ENCODE data around the gene CAND2. TPM values are rescaled to one million over a fixed set of nuclear protein-coding genes. Genes with fewer than 3 reads are reported as not detected.
"Not testable (repeated sequence)": the region's sequence is repeated elsewhere in the genome, so short reads cannot be mapped to it uniquely, and the experiment has no call there.

CAND2 gene
- total RNA-seq, 1 donor from 2014 or later, result 76.2 TPM

DNA sequence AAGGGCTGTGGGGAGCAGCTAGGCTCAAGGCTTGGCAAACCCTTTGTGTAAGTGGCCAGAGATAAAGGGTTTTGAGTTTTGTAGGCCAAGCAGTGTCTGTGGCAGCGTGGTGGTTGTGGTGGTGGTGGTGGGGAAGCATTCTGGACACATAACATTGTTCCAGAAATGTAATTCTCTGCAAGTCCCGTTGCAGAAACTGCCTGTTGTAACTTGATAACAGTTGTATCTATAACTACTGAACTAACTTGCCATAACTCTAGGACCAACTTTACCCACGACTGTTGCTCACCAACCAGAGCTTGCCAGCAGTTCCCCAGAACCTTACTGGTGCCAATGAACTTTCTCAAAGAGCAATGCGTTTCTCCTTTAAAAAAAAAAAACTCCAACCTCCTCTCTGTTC, 19.3 kb upstream of the CAND2 start:
- H3K4me3 ChIP-seq, result no peak overlapping the region
- no peak for DNase-seq
- H3K27ac ChIP-seq (replicated peaks), result no peak overlapping the region
- H3K36me3 ChIP-seq, result no peaks in the 10 kb centered on the region
- no peaks in the 10 kb centered on the region for H3K27me3 ChIP-seq (ENCODE audit: low read depth)
- no peaks in the 10 kb centered on the region for H3K9me3 ChIP-seq (replicated peaks)
- intact Hi-C loops (cut with micrococcal nuclease), result no loop called here
- TF ChIP-seq, protein P1, sequence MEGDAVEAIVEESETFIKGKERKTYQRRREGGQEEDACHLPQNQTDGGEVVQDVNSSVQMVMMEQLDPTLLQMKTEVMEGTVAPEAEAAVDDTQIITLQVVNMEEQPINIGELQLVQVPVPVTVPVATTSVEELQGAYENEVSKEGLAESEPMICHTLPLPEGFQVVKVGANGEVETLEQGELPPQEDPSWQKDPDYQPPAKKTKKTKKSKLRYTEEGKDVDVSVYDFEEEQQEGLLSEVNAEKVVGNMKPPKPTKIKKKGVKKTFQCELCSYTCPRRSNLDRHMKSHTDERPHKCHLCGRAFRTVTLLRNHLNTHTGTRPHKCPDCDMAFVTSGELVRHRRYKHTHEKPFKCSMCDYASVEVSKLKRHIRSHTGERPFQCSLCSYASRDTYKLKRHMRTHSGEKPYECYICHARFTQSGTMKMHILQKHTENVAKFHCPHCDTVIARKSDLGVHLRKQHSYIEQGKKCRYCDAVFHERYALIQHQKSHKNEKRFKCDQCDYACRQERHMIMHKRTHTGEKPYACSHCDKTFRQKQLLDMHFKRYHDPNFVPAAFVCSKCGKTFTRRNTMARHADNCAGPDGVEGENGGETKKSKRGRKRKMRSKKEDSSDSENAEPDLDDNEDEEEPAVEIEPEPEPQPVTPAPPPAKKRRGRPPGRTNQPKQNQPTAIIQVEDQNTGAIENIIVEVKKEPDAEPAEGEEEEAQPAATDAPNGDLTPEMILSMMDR (IDR thresholded peaks at IDR 0.05; ENCODE audit: borderline replicate concordance), result no peak
- H3K4me1 ChIP-seq, result peaks cover 2% of the 10 kb centered on the region

DNA sequence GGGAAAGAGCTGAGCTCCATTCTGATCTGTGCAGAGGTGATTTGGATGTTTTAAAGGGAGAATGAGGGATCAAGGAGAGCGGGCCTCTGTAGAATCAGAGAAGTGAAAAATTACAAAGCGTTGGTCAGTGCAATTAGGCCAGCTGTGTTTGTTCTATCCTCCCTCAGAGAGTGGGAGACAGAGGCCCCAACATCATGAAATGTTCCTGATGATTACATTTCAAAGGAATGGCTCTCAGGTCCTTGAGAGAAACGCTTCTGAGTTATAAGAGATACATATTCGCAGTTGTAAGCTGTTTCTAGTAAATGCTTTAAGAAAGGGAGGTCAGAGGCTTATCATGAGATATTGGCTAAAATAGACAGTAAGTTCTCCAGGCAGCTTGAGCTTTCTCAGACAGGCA, 15.7 kb upstream of the CAND2 start:
- DNase-seq, result no peak
- Histone ChIP-seq H3K27me3 (ENCODE audit: low read depth) (no peaks in the 10 kb centered on the region), H3K4me3 (no peak overlapping the region), H3K9me3 (replicated peaks) (no peaks in the 10 kb centered on the region), H3K27ac (replicated peaks) (no peak overlapping the region), H3K36me3 (no peaks in the 10 kb centered on the region), H3K4me1 (peaks cover 7% of the 10 kb centered on the region)
- intact Hi-C loops (cut with micrococcal nuclease), result no loop called here
- TF ChIP-seq, protein P1 (IDR thresholded peaks at IDR 0.05; ENCODE audit: borderline replicate concordance), result no peak

DNA sequence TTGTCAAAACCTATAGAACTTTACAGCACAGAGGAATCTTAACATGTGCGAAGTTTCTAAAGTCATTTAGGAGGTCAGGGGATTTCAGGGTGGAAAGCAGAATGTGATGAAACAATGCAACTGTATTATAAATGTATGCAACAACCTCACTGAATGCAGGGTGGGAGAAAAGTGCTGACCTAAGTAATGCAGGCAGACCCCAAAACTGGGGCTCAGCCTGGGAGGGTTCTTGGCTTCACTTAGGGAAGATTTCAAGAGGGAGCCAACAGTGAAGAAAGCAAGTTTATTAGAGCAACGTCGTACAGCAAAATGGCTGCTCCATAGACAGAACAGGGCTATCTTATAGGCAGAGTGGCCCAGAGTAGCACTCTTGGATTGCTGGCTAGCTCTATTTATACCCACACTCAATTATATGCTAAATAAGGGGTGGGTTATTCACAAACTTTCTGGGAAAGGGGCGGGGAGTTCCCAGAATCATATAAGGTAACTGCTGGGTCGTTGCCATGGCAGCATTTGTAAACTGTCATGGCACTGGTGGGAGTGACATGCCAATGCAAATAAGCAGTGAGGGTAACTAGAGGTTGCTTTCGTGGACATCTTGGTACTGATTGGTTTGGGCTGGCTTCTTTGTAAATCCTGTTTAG, 14.2 kb upstream of the CAND2 start:
- no peak for DNase-seq
- intact Hi-C loops (cut with micrococcal nuclease), result no loop called here
- no peak overlapping the region for H3K27ac ChIP-seq (replicated peaks)
- H3K4me1 ChIP-seq, result peaks cover 7% of the 10 kb centered on the region
- no peaks in the 10 kb centered on the region for H3K9me3 ChIP-seq (replicated peaks)
- no peaks in the 10 kb centered on the region for H3K36me3 ChIP-seq
- TF ChIP-seq, protein P1 (IDR thresholded peaks at IDR 0.05; ENCODE audit: borderline replicate concordance), result no peak
- no peaks in the 10 kb centered on the region for H3K27me3 ChIP-seq (ENCODE audit: low read depth)
- H3K4me3 ChIP-seq, result no peak overlapping the region

DNA sequence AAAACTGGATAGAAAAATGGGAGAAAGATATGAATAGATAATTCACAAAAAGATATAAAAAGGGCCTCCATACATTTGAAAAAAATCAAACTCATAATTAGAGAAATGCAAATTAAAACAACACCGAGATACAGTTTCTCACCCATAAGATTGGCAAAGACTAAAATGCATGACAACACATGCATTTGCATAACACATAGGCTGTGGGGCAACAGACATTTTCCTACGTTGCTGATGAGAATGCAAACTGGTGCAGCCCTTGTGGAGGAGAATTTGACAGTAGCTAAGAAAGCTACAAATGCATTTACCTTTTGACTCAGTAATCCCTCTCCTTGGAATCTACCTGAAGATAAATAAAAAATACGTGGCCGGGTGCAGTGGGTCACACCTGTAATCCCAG, 11.4 kb upstream of the CAND2 start:
- intact Hi-C loops (cut with micrococcal nuclease), result no loop called here
- Histone ChIP-seq H3K4me1 (peaks cover 7% of the 10 kb centered on the region), H3K4me3 (no peak overlapping the region), H3K36me3 (no peaks in the 10 kb centered on the region), H3K27me3 (ENCODE audit: low read depth) (no peaks in the 10 kb centered on the region), H3K9me3 (replicated peaks) (no peaks in the 10 kb centered on the region), H3K27ac (replicated peaks) (no peak overlapping the region)
- TF ChIP-seq, protein P1 (IDR thresholded peaks at IDR 0.05; ENCODE audit: borderline replicate concordance), result no peak
- no peak for DNase-seq

DNA sequence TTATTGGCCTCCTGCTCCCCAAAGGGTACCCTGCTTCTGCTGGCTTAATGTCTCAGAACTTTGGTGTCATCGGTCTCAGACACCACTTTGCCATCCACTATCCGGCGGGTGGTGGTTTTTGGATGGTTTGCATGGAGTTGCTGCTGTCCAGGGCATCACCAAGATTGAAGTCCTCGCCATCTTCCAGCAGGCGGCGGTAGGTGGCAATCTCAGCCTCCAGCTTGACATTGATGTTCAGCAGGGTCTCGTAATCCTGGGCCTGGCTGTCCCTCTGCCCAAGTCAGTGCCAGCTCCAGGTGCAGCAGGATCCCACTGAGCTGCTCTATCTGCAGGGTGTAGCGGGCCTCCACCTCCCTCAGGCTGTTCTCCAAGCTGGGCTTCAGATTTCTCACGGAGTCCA, 9.1 kb upstream of the CAND2 start:
- intact Hi-C loops (cut with micrococcal nuclease); H3K27ac ChIP-seq (replicated peaks); H3K4me3 ChIP-seq; H3K4me1 ChIP-seq; H3K27me3 ChIP-seq (ENCODE audit: low read depth); H3K36me3 ChIP-seq; DNase-seq; H3K9me3 ChIP-seq (replicated peaks): not testable (repeated sequence)
- TF ChIP-seq, protein P1 (IDR thresholded peaks at IDR 0.05; ENCODE audit: borderline replicate concordance), result peak; percentile 39

DNA sequence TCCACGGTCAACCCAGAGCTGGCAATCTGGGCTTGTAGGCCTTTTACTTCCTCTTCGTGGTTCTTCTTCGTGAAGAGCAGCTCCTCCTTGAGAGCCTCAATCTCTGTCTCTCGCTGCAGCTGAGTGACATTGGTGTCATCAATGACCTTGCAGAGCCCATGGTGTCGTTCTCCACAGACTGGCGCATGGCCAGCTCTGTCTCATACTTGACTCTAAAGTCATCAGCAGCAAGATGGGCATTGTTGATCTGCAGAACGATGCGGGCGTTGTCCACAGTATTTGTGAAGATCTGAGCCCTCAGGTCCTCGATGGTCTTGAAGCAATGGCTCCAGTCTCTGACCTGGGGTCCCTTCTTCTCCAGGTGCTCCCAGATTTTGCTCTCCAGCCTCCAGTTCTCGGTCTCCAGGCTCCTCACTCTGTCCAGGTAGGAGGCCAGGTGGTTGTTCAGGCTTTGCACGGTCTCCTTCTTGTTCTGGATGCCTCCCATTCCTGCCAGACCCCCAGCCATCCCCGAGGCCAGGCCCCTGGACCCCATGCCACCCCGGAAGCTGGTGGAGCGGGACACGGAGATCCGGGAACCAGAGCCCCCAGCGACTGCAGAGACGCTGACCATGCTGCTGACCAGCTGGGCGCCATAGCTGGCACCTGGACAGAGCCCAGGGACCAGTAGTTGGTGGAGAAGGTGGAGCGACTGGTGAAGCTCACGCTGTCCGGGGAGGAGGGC, 8.4 kb upstream of the CAND2 start:
- intact Hi-C loops (cut with micrococcal nuclease); H3K9me3 ChIP-seq (replicated peaks); H3K4me3 ChIP-seq; H3K4me1 ChIP-seq; H3K27me3 ChIP-seq (ENCODE audit: low read depth); DNase-seq; H3K36me3 ChIP-seq; H3K27ac ChIP-seq (replicated peaks): not testable (repeated sequence)

Measured in left ventricle myocardium inferior (tissue), 1 donor.